SJSA1 (cell line): ENCODE data around the gene SLC2A6. TPM values are rescaled to one million over a fixed set of nuclear protein-coding genes. Genes with fewer than 3 reads are reported as not detected.

Experiments used
- DNase-seq, 2 experiments: peaks; one replicate each; pipeline ENCODE4 v3.0.0-alpha.2; 2015 to 2020; ENCODE audit warnings: low spot score in 2 of 2, low read depth in 1 of 2
- H3K27ac ChIP-seq: fragments of 250-450 bp; sonication (Bioruptor Pico); 2 replicates; pipeline ENCODE4 v1.5.1; 2020; ENCODE audit warnings: mild to moderate bottlenecking, moderate library complexity
- H3K27me3 ChIP-seq: fragments of 250-450 bp; sonication (Bioruptor Pico); replicated peaks from 2 replicates; pipeline ENCODE4 v1.5.1; 2020; ENCODE audit warnings: mild to moderate bottlenecking, moderate library complexity
- H3K36me3 ChIP-seq: fragments of 250-450 bp; sonication (Bioruptor Pico); 2 replicates; pipeline ENCODE4 v1.5.1; 2020; ENCODE audit warnings: mild to moderate bottlenecking
- H3K4me1 ChIP-seq: fragments of 250-450 bp; sonication (Bioruptor Pico); replicated peaks from 2 replicates; pipeline ENCODE4 v1.6.1; 2021; ENCODE audit warnings: mild to moderate bottlenecking
- H3K4me3 ChIP-seq: fragments of 250-450 bp; sonication (Bioruptor Pico); 2 replicates; pipeline ENCODE4 v1.5.1; 2020; ENCODE audit warnings: mild to moderate bottlenecking
- H3K9me3 ChIP-seq: fragments of 250-450 bp; sonication (Bioruptor Pico); replicated peaks from 2 replicates; pipeline ENCODE4 v1.5.1; 2020; ENCODE audit warnings: mild to moderate bottlenecking
- total RNA-seq: library from RNA; depleted of rRNA; stranded (reverse); fragments of >200 nt; shearing (Covaris generic); gene quantifications from 2 replicates; pipeline ENCODE4 v1.2.3, GENCODE V29; 2014

Gene SLC2A6
- total RNA-seq, 1 experiment from 2014 or later: 22.6 TPM

DNA sequence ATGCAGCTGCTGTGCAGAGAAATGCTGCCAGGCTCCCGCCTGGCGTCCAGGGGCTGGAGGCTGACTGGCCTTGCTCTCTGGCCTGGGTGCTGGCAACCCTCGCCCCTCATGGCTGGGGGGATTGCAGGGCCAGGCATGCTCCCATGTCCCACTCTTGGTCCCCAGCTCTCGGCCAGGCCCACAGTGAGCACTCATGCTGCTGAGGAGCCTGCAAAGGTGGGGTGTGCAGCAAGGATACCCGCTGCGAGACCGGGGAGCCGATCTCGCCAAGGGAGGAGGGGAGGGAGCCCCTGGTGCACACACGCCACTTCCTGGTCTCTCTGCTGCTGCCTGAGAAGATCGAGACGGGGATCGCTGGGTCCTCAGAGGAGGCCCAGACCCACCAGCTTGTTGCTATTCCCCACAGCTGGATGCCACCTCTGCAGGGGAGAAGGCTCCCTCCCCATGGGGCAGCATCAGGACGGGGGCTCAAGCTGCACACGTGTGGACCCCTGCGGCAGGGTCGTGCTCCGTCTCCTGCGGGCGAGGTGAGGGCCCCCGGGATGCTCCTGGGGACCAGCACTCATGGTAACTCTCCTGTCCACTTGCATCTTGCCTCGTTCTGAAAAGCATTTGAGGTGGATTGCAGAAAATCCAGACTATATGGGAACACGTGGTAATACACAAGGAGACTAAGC lies 33.5 kb downstream of the SLC2A6 start:
- no peaks in the 10 kb centered on the region for H3K9me3 ChIP-seq
- no peaks in the 10 kb centered on the region for H3K36me3 ChIP-seq
- no peaks in the 10 kb centered on the region for H3K4me1 ChIP-seq
- DNase-seq: no peak
- 0 out of 2 replicates have a peak, but pooled peaks cover 5% of the 10 kb centered on the region for H3K27me3 ChIP-seq
- H3K27ac ChIP-seq: no peak overlapping the region
- no peak overlapping the region for H3K4me3 ChIP-seq

DNA sequence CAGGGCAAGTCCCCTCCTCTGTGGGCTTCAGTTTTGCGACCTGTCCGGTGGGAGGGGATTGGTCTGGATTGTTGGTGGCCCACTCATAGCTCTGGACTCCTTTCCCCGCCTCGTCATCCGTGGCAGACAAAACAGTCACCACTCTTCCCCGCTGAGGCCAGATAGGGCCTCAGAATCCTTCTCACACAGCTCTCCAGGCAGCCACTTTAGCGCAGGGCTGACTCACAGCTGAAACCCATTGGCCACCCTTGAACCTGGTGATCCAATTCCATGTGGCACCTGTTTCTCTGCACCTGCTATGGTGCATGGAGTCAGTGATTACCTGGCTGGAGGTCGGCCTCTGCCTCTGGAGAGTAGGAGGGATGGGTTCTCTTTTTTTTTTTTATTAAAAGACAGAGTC lies 34.9 kb downstream of the SLC2A6 start:
- Histone ChIP-seq H3K9me3 (no peaks in the 10 kb centered on the region), H3K27ac (no peak overlapping the region), H3K36me3 (no peaks in the 10 kb centered on the region), H3K27me3 (0 out of 2 replicates have a peak, but pooled peaks cover 5% of the 10 kb centered on the region), H3K4me3 (no peak overlapping the region), H3K4me1 (no peaks in the 10 kb centered on the region)
- DNase-seq: no peak

DNA sequence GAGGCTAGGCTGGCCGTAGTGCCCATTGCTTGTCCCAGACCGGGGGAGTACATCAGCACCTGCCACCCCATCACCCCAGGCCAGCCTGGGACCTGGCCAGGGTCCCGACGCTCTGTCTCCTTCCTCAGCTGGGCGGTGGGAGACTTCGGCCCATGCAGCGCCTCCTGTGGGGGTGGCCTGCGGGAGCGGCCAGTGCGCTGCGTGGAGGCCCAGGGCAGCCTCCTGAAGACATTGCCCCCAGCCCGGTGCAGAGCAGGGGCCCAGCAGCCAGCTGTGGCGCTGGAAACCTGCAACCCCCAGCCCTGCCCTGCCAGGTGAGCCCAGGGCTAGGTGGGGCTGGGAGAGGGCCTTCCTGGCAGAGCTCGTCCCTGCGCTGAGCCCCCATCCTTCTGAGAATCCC lies 35.7 kb downstream of the SLC2A6 start:
- Histone ChIP-seq H3K9me3 (no peaks in the 10 kb centered on the region), H3K27me3 (0 out of 2 replicates have a peak, but pooled peaks cover 5% of the 10 kb centered on the region), H3K27ac (no peak overlapping the region), H3K4me3 (no peak overlapping the region), H3K36me3 (no peaks in the 10 kb centered on the region), H3K4me1 (no peaks in the 10 kb centered on the region)
- DNase-seq: no peak

- H3K27ac ChIP-seq: no peak overlapping the region
- H3K4me1 ChIP-seq: no peaks in the 10 kb centered on the region
- no peaks in the 10 kb centered on the region for H3K9me3 ChIP-seq
- H3K36me3 ChIP-seq: no peaks in the 10 kb centered on the region
- 0 out of 2 replicates have a peak, but pooled peaks cover 5% of the 10 kb centered on the region for H3K27me3 ChIP-seq
- no peak for DNase-seq
- no peak overlapping the region for H3K4me3 ChIP-seq
These were observed 37.3 kb downstream of the SLC2A6 start for GRCh38 chr9:133441571-133441970.

DNA sequence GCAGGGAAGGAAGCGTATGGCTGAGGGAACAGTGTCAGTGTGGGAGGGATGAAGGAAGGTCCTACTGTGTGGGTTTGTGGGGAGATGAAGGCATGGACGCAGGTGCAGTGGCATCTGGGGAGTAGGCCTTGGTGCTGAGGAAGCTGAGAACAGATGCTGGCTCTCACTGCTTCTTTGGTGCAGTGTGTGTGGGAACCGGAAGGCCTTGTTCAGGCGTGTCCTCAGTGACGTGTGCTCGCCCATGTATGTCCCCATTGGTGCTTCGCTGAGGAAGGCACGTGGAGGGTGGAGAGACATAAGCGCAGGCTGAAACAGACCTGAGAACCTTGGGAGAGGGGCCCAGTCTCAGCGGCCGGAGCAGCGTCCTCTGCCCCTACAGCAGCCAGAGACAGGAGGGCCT lies 38.0 kb downstream of the SLC2A6 start:
- Histone ChIP-seq H3K27ac (no peak overlapping the region), H3K4me3 (no peak overlapping the region), H3K36me3 (no peaks in the 10 kb centered on the region), H3K4me1 (no peaks in the 10 kb centered on the region), H3K9me3 (no peaks in the 10 kb centered on the region), H3K27me3 (no peaks in the 10 kb centered on the region)
- no peak for DNase-seq

- no peak for DNase-seq
- no peak overlapping the region for H3K27ac ChIP-seq
- no peak overlapping the region for H3K4me3 ChIP-seq
- no peaks in the 10 kb centered on the region for H3K36me3 ChIP-seq
- H3K9me3 ChIP-seq: no peaks in the 10 kb centered on the region
- no peaks in the 10 kb centered on the region for H3K4me1 ChIP-seq
- no peaks in the 10 kb centered on the region for H3K27me3 ChIP-seq
These were observed 39.6 kb downstream of the SLC2A6 start for GRCh38 chr9:133439337-133439736.

DNA sequence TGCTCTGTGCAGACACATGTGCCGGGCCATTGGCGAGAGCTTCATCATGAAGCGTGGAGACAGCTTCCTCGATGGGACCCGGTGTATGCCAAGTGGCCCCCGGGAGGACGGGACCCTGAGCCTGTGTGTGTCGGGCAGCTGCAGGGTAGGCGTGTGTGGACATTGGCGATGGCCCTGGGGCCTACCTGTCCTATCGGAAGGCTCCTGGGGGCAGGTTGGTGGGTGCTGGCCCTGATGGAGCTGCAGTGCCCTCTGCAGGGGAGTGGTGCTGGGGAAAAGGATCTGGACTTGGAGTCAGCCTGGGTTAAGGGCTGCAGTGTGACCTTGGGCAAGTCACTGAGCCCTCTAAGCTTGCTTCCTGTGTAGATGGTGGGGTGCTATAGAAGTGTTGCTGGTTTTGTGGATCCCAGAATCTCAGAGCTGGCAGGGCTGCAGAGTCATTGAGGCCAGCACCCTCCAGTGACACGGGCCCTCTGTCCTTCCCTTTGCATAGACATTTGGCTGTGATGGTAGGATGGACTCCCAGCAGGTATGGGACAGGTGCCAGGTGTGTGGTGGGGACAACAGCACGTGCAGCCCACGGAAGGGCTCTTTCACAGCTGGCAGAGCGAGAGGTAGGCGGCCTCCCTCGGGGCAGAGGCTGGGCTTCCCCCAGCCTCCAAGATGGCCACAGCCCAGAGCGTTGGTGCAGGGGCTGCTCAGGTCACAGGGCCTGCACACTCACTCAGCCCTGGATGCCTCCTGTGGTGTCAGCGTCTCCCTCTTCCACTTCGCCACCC lies 41.0 kb downstream of the SLC2A6 start:
- no peak for DNase-seq
- Histone ChIP-seq H3K36me3 (no peaks in the 10 kb centered on the region), H3K4me1 (no peaks in the 10 kb centered on the region), H3K27ac (no peak overlapping the region), H3K4me3 (no peak overlapping the region), H3K9me3 (no peaks in the 10 kb centered on the region), H3K27me3 (no peaks in the 10 kb centered on the region)

DNA sequence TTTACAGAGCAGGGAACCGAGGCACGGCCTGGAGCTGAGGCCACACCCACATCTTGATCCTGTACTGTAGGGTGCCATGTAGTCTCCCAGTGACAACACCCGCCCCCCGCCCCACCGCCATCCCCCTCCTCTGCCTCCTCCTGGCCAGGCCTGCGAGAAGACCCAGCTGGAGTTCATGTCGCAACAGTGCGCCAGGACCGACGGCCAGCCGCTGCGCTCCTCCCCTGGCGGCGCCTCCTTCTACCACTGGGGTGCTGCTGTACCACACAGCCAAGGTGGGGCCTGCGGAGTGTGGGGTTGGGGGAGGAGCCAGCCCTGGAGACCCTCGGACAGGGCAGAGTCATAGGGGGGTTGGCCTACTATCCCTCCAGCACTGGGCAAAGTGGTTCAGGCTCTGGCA lies 42.2 kb downstream of the SLC2A6 start:
- Histone ChIP-seq H3K9me3 (no peaks in the 10 kb centered on the region), H3K4me3 (no peak overlapping the region), H3K36me3 (no peaks in the 10 kb centered on the region), H3K27me3 (no peaks in the 10 kb centered on the region), H3K4me1 (no peaks in the 10 kb centered on the region), H3K27ac (no peak overlapping the region)
- DNase-seq: no peak

GRCh38 chr9:133433351-133433843 lies 45.5 kb downstream of the SLC2A6 start:
- Histone ChIP-seq H3K4me3 (no peak overlapping the region), H3K9me3 (no peaks in the 10 kb centered on the region), H3K27ac (no peak overlapping the region), H3K4me1 (no peaks in the 10 kb centered on the region), H3K36me3 (no peaks in the 10 kb centered on the region), H3K27me3 (no peaks in the 10 kb centered on the region)
- DNase-seq: no peak

GRCh38 chr9:133430244-133430643 lies 48.7 kb downstream of the SLC2A6 start:
- DNase-seq: no peak
- no peaks in the 10 kb centered on the region for H3K4me1 ChIP-seq
- no peak overlapping the region for H3K27ac ChIP-seq
- no peaks in the 10 kb centered on the region for H3K36me3 ChIP-seq
- H3K9me3 ChIP-seq: no peaks in the 10 kb centered on the region
- no peaks in the 10 kb centered on the region for H3K27me3 ChIP-seq
- H3K4me3 ChIP-seq: no peak overlapping the region

DNA sequence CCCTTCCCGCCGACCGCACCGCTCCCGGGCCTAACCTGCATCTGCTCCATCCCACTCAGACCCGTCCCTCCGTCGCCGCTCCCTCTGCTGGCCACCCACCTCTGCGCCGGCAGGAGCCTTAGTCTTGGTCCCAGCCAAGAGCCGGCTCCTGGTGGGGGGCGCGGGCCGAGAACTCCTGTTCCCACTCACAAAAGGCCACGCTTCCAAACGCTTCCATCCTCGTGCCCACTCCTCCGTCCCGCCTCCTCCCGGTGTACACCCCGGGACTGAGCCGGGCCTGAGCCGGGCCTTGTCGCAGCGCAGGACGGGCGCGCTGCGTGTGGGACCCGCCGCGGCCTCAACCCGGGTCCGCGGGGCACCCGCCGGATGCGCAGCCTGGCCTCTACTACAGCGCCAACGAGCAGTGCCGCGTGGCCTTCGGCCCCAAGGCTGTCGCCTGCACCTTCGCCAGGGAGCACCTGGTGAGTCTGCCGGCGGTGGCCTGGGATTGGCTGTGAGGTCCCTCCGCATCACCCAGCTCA lies 49.2 kb downstream of the SLC2A6 start:
- no peak overlapping the region for H3K27ac ChIP-seq
- H3K9me3 ChIP-seq: no peaks in the 10 kb centered on the region
- DNase-seq: no peak
- H3K4me1 ChIP-seq: no peaks in the 10 kb centered on the region
- H3K4me3 ChIP-seq: no peak overlapping the region
- no peaks in the 10 kb centered on the region for H3K36me3 ChIP-seq
- H3K27me3 ChIP-seq: no peaks in the 10 kb centered on the region

DNA sequence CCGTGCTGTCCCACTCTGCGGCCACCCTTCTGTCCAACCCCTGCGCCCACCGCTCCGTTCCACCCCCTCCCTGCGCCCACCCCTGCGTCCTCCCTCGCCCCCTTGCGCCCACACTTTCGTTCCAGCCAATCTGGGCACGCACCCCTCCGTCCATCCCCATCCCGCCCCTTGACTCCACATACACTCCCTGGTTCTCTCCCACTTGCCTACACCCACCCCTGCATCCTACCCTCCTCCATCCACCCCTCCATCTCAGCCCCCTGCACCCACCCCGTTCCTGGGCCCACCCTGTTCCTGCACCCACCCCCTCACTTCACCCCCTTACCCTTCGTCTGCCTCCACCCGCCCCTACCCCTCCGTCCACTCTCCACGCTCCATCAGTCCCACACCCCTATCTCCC lies 49.7 kb downstream of the SLC2A6 start:
- Histone ChIP-seq H3K27ac (no peak overlapping the region), H3K4me3 (no peak overlapping the region), H3K36me3 (no peaks in the 10 kb centered on the region), H3K27me3 (no peaks in the 10 kb centered on the region), H3K4me1 (no peaks in the 10 kb centered on the region), H3K9me3 (no peaks in the 10 kb centered on the region)
- no peak for DNase-seq

DNA sequence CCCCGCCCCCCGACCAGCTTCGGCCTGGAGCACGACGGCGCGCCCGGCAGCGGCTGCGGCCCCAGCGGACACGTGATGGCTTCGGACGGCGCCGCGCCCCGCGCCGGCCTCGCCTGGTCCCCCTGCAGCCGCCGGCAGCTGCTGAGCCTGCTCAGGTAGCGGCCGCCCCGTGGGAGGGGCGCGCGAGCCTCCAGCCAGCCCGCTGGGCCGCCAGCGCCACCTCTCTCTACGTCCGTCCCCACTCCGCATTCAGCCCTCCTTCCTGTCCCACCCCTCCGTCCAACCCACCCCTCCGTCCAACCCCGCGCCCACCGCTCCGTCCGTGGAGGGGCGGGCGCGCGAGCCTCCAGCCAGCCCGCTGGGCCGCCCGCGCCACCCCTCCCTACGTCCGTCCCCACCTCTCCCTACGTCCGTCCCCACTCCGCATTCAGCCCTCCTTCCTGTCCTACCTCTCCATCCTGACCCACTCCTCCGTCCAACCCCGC lies 50.2 kb downstream of the SLC2A6 start:
- no peak for DNase-seq
- H3K4me3 ChIP-seq: no peak overlapping the region

More for the DNA sequence above, 50.2 kb downstream of the SLC2A6 start:
- Histone ChIP-seq H3K36me3 (no peaks in the 10 kb centered on the region), H3K27ac (no peak overlapping the region), H3K9me3 (no peaks in the 10 kb centered on the region), H3K27me3 (no peaks in the 10 kb centered on the region), H3K4me1 (no peaks in the 10 kb centered on the region)
